Measurements from ENCODE around the gene U2AF1.
"Not testable (repeated sequence)": the region's sequence is repeated elsewhere in the genome, so short reads cannot be mapped to it uniquely, and the experiment has no call there.

- TF ChIP-seq CHD1 (IDR thresholded peaks at IDR 0.05; ENCODE audit: low read depth, low read length); TAF1 (IDR thresholded peaks at IDR 0.05; ENCODE audit: low read depth, low read length); CTCF (IDR thresholded peaks at IDR 0.05; ENCODE audit: control extremely low read depth in 1 of 3, insufficient read depth in 1 of 3, low read depth in 1 of 3, low read length in 3 of 3): not testable (repeated sequence)
Observed at GRCh38 chr21:43076643-43077042, 30.7 kb downstream of the U2AF1 start.
